Mesenchymal stem cell (in vitro differentiated cells and primary cell): ENCODE measurements around the gene SSNA1.

Source experiments
- DNase-seq: peaks from one replicate; pipeline ENCODE4 v3.0.0-alpha.2; 2013
- H2AFZ ChIP-seq: one replicate; pipeline ENCODE4 v1.6.1; 2013; ENCODE audit warnings: low read depth, mild to moderate bottlenecking, control low read depth, inconsistent platforms, low read length, moderate library complexity
- H2AK5ac ChIP-seq: 2 replicates; pipeline ENCODE4 v1.6.1; 2013; ENCODE audit warnings: low read length, moderate library complexity, mild to moderate bottlenecking, inconsistent platforms; ENCODE audit not compliant: severe bottlenecking
- H2BK120ac ChIP-seq: one replicate; pipeline ENCODE4 v1.6.1; 2013; ENCODE audit warnings: low read depth, mild to moderate bottlenecking, inconsistent platforms, low read length, moderate library complexity
- H2BK12ac ChIP-seq, 2 experiments: one replicate each; pipeline ENCODE4 v1.6.1; 2013; ENCODE audit warnings: inconsistent platforms in 2 of 2, low read length in 2 of 2, mild to moderate bottlenecking in 2 of 2, moderate library complexity in 2 of 2, control low read depth in 1 of 2
- H2BK15ac ChIP-seq: one replicate; pipeline ENCODE4 v1.6.1; 2013; ENCODE audit warnings: mild to moderate bottlenecking, low read depth, inconsistent platforms; ENCODE audit not compliant: poor library complexity, severe bottlenecking
- H2BK5ac ChIP-seq: 2 replicates; pipeline ENCODE4 v1.6.1; 2013; ENCODE audit warnings: low read depth, mild to moderate bottlenecking, low read length, control low read depth, inconsistent platforms; ENCODE audit not compliant: poor library complexity, severe bottlenecking
- H3K14ac ChIP-seq, 2 experiments: one replicate each; pipeline ENCODE4 v1.6.1; 2013; ENCODE audit warnings: inconsistent platforms in 2 of 2, low read length in 2 of 2, control low read depth in 1 of 2, mild to moderate bottlenecking in 1 of 2, moderate library complexity in 1 of 2
- H3K18ac ChIP-seq, 2 experiments: one replicate each; pipeline ENCODE4 v1.6.1; 2013; ENCODE audit warnings: inconsistent platforms in 2 of 2, low read length in 2 of 2, control low read depth in 1 of 2, low read depth in 1 of 2, mild to moderate bottlenecking in 1 of 2
- H3K23ac ChIP-seq, 2 experiments: one replicate each; pipeline ENCODE4 v1.6.1; 2013; ENCODE audit warnings: inconsistent platforms in 2 of 2, low read length in 2 of 2, mild to moderate bottlenecking in 2 of 2, moderate library complexity in 2 of 2, control low read depth in 1 of 2
- H3K27ac ChIP-seq: 2 replicates; pipeline ENCODE4 v1.5.1; 2013; ENCODE audit warnings: mild to moderate bottlenecking, moderate library complexity, low read length, control low read depth, inconsistent platforms; ENCODE audit not compliant: poor library complexity, severe bottlenecking
- H3K27me3 ChIP-seq, 2 experiments: 2 replicates each; pipeline versions ENCODE4 v1.6.1 to v1.7.0; 2013; ENCODE audit warnings: low read length in 2 of 2, mild to moderate bottlenecking in 2 of 2, moderate library complexity in 2 of 2, control low read depth in 1 of 2, inconsistent platforms in 1 of 2; ENCODE audit not compliant: control insufficient read depth in 1 of 2, insufficient read depth in 1 of 2
- H3K36me3 ChIP-seq, 2 experiments: 2 replicates each; pipeline versions ENCODE4 v1.6.1 to v1.7.0; 2013; ENCODE audit warnings: low read length in 2 of 2, control low read depth in 1 of 2, inconsistent platforms in 1 of 2, low read depth in 1 of 2, mild to moderate bottlenecking in 1 of 2; ENCODE audit not compliant: insufficient read depth in 2 of 2, control insufficient read depth in 1 of 2
- H3K4ac ChIP-seq, 2 experiments: one replicate each; pipeline ENCODE4 v1.6.1; 2013; ENCODE audit warnings: inconsistent platforms in 2 of 2, low read length in 2 of 2, mild to moderate bottlenecking in 2 of 2, moderate library complexity in 2 of 2, control low read depth in 1 of 2, low read depth in 1 of 2
- H3K4me1 ChIP-seq: 2 replicates; pipeline ENCODE4 v1.6.1; 2013; ENCODE audit warnings: low read depth, low read length, control low read depth; ENCODE audit not compliant: control insufficient read depth, insufficient read depth
- H3K4me2 ChIP-seq: 2 replicates; pipeline ENCODE4 v1.6.1; 2013; ENCODE audit warnings: low read length, mild to moderate bottlenecking, inconsistent platforms; ENCODE audit not compliant: poor library complexity, severe bottlenecking
- H3K4me3 ChIP-seq, 2 experiments: 2 replicates each; pipeline versions ENCODE4 v1.5.1 to v1.7.0; 2013; ENCODE audit warnings: low read length in 2 of 2, mild to moderate bottlenecking in 2 of 2, control low read depth in 1 of 2, low read depth in 1 of 2; ENCODE audit not compliant: insufficient read depth in 1 of 2
- H3K79me1 ChIP-seq: replicated peaks from 2 replicates; pipeline ENCODE4 v1.6.1; 2013; ENCODE audit warnings: mild to moderate bottlenecking, control low read depth, low read length, inconsistent platforms; ENCODE audit not compliant: poor library complexity, severe bottlenecking
- H3K9ac ChIP-seq: 2 replicates; pipeline ENCODE4 v1.7.0; 2013; ENCODE audit warnings: mild to moderate bottlenecking, low read length, moderate library complexity
- H3K9me3 ChIP-seq: 2 replicates; pipeline ENCODE4 v1.7.0; 2013; ENCODE audit warnings: mild to moderate bottlenecking, low read length; ENCODE audit not compliant: control insufficient read depth
- H4K8ac ChIP-seq: one replicate; pipeline ENCODE4 v1.6.1; 2013; ENCODE audit warnings: inconsistent platforms, mild to moderate bottlenecking, low read length, moderate library complexity
- H4K91ac ChIP-seq: one replicate; pipeline ENCODE4 v1.6.1; 2013; ENCODE audit warnings: mild to moderate bottlenecking, low read length, inconsistent platforms
- WGBS: methylation state at CpG from one replicate; pipeline ENCODE4 v1.1.7; 2013; ENCODE audit warnings: mixed read lengths; 5-methylcytosine and 5-hydroxymethylcytosine counted together

Gene SSNA1

GRCh38 chr9:137170486-137171148, 17.9 kb upstream of the SSNA1 start:
- no peak overlapping the region for H3K23ac ChIP-seq

GRCh38 chr9:137171149-137171900, 17.2 kb upstream of the SSNA1 start:
- no peak overlapping the region for H4K91ac ChIP-seq
- no peak overlapping the region for H3K4me3 ChIP-seq
- no peak overlapping the region for H3K27ac ChIP-seq
- H3K9me3 ChIP-seq = no peaks in the 10 kb centered on the region
- no peak overlapping the region for H3K14ac ChIP-seq
- H2BK15ac ChIP-seq = no peak overlapping the region
- H3K23ac ChIP-seq = no peak overlapping the region
- no peaks in the 10 kb centered on the region for H3K79me1 ChIP-seq
- H3K9ac ChIP-seq = no peak overlapping the region
- H4K8ac ChIP-seq = no peak overlapping the region
- no peak overlapping the region for H3K4me2 ChIP-seq
- H2AFZ ChIP-seq = no peak overlapping the region
- no peak overlapping the region for H3K4ac ChIP-seq
- DNase-seq = no peak
- H2AK5ac ChIP-seq = no peak overlapping the region
- no peak overlapping the region for H2BK120ac ChIP-seq
- no peak overlapping the region for H2BK12ac ChIP-seq
- H3K4me1 ChIP-seq = peaks cover 21% of the 10 kb centered on the region
- no peak overlapping the region for H2BK5ac ChIP-seq
- no peak overlapping the region for H3K18ac ChIP-seq
- H3K27me3 ChIP-seq = peaks cover 62 to 75% of the 10 kb centered on the region in 2 experiments
- no peaks in the 10 kb centered on the region for H3K36me3 ChIP-seq
- 91% methylated on average over 22 of the region's 22 CpGs for WGBS

More at GRCh38 chr9:137170486-137171148, 17.9 kb upstream of the SSNA1 start:
- H3K4me2 ChIP-seq = no peak overlapping the region
- H2BK5ac ChIP-seq = no peak overlapping the region
- no peak overlapping the region for H2BK120ac ChIP-seq
- no peak overlapping the region for H3K4me3 ChIP-seq
- no peak overlapping the region for H2AK5ac ChIP-seq
- H3K14ac ChIP-seq = no peak overlapping the region
- H3K4me1 ChIP-seq = peaks cover 21% of the 10 kb centered on the region
- H4K8ac ChIP-seq = no peak overlapping the region
- no peaks in the 10 kb centered on the region for H3K79me1 ChIP-seq
- no peak overlapping the region for H3K9ac ChIP-seq
- no peak overlapping the region for H2BK15ac ChIP-seq
- peaks cover 69 to 82% of the 10 kb centered on the region in 2 experiments for H3K27me3 ChIP-seq
- H4K91ac ChIP-seq = no peak overlapping the region
- no peaks in the 10 kb centered on the region for H3K36me3 ChIP-seq
- no peak overlapping the region for H3K27ac ChIP-seq
- no peaks in the 10 kb centered on the region for H3K9me3 ChIP-seq
- H3K4ac ChIP-seq = no peak overlapping the region
- 75% methylated on average over 12 of the region's 14 CpGs for WGBS
- no peak overlapping the region for H3K18ac ChIP-seq
- no peak overlapping the region for H2BK12ac ChIP-seq
- DNase-seq = no peak
- no peak overlapping the region for H2AFZ ChIP-seq

GRCh38 chr9:137172901-137173795, 15.3 kb upstream of the SSNA1 start:
- DNase-seq = no peak
- H4K91ac ChIP-seq = no peak overlapping the region
- H3K23ac ChIP-seq = no peak overlapping the region
- H2BK12ac ChIP-seq = no peak overlapping the region
- H2BK5ac ChIP-seq = no peak overlapping the region
- H2AK5ac ChIP-seq = no peak overlapping the region
- peaks cover 44 to 63% of the 10 kb centered on the region in 2 experiments for H3K27me3 ChIP-seq
- WGBS = 85% methylated on average over 21 of the region's 21 CpGs
- no peak overlapping the region for H3K4me3 ChIP-seq
- no peak overlapping the region for H3K27ac ChIP-seq
- no peak overlapping the region for H2BK15ac ChIP-seq
- H3K4me1 ChIP-seq = peaks cover 19% of the 10 kb centered on the region
- H3K14ac ChIP-seq = no peak overlapping the region
- no peak overlapping the region for H4K8ac ChIP-seq
- no peak overlapping the region for H3K9ac ChIP-seq
- no peak overlapping the region for H2AFZ ChIP-seq
- no peak overlapping the region for H2BK120ac ChIP-seq
- H3K79me1 ChIP-seq = no peaks in the 10 kb centered on the region
- no peak overlapping the region for H3K4me2 ChIP-seq
- H3K18ac ChIP-seq = no peak overlapping the region
- no peak overlapping the region for H3K4ac ChIP-seq
- H3K9me3 ChIP-seq = no peaks in the 10 kb centered on the region
- peaks cover 8 to 18% of the 10 kb centered on the region in 2 experiments for H3K36me3 ChIP-seq
